GM12892 (cell line): ENCODE results near the gene USP37.

ENCODE experiments used
- DNase-seq: peaks from one replicate; pipeline ENCODE4 v3.0.0; 2011; ENCODE audit not compliant: insufficient read length
- FAIRE-seq: peaks from 2 replicates; lab custom pipeline; 2011; peaks lifted over from hg19 to GRCh38; lab: Jason Lieb, UNC
- POLR2A ChIP-seq: IDR thresholded peaks from 2 replicates; pipeline ENCODE4 v1.6.1; 2011; ENCODE audit warnings: low read depth, low read length, control low read depth
- POLR2AphosphoS5 ChIP-seq: IDR thresholded peaks from 2 replicates; pipeline ENCODE4 v1.6.1; 2011; ENCODE audit warnings: low read depth, low read length, control low read depth
- TAF1 ChIP-seq: IDR thresholded peaks from 2 replicates; pipeline ENCODE4 v1.6.1; 2011; ENCODE audit warnings: low read depth, mild to moderate bottlenecking, control low read depth, low read length, borderline replicate concordance

USP37 gene

GRCh38 chr2:218404351-218405085 is 163.6 kb downstream of the USP37 start:
- no peak for FAIRE-seq
- DNase-seq, result no peak
- TF ChIP-seq POLR2A (no peak), POLR2AphosphoS5 (no peak), TAF1 (no peak)

- DNase-seq (no peak), FAIRE-seq (no peak)
- TF ChIP-seq POLR2AphosphoS5, result no peak
- TF ChIP-seq POLR2A, result no peak
- no peak for TF ChIP-seq TAF1
Measured at GRCh38 chr2:218403810-218404209, 164.3 kb downstream of the USP37 start.

- no peak for FAIRE-seq
- TF ChIP-seq POLR2AphosphoS5, result no peak
- no peak for TF ChIP-seq TAF1
- TF ChIP-seq POLR2A, result no peak
- no peak for DNase-seq
Measured at GRCh38 chr2:218402911-218403411, 165.2 kb downstream of the USP37 start.

DNA sequence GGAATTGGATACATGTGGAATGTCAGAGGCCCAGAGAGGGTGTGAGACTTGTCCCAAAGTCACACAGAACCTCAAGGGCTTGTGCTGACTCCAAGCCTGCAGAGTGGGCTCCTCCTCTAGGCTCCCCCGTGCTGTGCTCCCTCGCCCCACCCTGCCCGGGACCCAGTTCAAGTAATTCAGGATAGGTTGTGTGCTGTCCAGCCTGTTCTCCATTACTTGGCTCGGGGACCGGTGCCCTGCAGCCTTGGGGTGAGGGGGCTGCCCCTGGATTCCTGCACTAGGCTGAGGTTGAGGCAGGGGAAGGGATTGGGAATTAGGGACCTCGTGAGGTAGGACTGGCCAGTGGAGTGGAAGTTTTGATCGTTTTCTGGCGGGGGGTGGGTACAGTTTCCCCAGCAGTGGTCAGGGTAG is 165.7 kb downstream of the USP37 start:
- DNase-seq (no peak), FAIRE-seq (no peak)
- TF ChIP-seq POLR2AphosphoS5 (no peak), POLR2A (no peak), TAF1 (no peak)

DNA sequence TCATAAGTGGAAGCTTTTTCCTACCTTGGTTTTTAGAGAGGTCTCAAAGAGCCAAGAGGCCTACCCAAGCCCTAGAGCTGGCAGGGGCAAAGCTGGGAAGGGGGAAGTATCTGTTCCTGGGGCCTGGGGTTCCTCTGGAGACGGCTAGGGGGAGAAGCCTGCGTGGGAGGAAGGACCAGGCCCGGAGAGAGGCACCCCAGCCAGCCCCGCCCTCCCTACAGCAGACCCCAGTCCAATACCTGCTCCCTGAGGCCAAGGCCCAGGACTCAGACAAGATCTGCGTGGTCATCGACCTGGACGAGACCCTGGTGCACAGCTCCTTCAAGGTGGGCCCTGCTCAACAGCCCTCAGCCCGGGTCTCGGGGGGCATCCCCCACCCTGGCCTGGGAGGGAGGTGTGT is 166.3 kb downstream of the USP37 start:
- FAIRE-seq (no peak), DNase-seq (no peak)
- TF ChIP-seq POLR2A (no peak), POLR2AphosphoS5 (no peak), TAF1 (no peak)

DNA sequence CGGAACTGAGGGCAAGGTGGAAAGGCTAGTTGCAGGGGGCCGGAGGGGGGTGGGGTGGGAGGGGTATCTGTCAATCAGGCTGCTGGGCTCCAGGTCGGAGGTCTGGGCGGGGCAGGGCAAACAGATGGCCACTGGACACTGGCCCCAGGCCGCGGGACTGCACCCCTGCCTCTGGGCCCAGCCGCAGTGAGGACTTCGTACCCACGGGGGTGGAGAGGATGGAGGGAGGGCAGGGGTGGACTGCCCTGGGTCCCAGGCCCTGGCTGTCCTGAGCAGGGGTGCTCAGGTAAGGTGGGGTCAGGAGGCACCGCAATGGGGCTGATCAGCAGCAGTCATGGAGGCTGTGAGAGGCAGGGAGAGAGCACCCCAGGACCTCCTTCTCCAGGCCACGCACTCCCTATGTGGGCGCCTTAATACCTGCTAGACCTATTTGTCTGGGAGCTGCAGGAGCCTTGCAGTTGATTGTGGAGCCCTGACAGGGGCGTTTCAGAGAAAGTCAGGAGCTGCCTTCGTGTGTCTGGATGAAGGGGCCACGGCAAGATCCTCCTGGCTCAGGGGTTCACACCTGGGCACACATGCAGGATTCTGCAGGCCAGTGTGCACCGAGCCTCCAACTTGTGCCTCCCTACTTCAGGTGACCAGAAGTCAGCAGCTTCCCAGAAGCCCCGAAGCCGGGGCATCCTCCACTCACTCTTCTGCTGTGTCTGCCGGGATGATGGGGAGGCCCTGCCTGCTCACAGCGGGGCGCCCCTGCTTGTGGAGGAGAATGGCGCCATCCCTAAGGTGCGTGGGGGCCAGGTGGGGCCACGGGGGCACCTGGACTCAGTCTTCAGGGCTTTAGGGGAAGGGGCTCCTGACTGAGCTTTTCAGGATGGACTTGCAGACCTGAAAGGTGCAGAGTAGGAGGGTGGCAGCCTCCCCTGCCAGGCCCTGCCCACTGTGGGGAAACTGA is 166.9 kb downstream of the USP37 start:
- no peak for DNase-seq
- FAIRE-seq, result no peak
- TF ChIP-seq TAF1, result no peak
- no peak for TF ChIP-seq POLR2A
- no peak for TF ChIP-seq POLR2AphosphoS5
